Stimulated activated CD4-positive, alpha-beta T cell treated with anti-CD3 and anti-CD28 coated beads, TNF-alpha, amount 100 ng/mL, for 24 hours (primary cell): ENCODE results near the gene RAB39A.
"Not testable (repeated sequence)": the region's sequence is repeated elsewhere in the genome, so short reads cannot be mapped to it uniquely, and the experiment has no call there.

Experiments
- DNase-seq, 3 experiments: peaks; one replicate each; pipeline ENCODE4 v3.0.0-alpha.2; 2020; ENCODE audit warnings: low read depth in 3 of 3

The RAB39A gene, protein sequence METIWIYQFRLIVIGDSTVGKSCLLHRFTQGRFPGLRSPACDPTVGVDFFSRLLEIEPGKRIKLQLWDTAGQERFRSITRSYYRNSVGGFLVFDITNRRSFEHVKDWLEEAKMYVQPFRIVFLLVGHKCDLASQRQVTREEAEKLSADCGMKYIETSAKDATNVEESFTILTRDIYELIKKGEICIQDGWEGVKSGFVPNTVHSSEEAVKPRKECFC

DNA sequence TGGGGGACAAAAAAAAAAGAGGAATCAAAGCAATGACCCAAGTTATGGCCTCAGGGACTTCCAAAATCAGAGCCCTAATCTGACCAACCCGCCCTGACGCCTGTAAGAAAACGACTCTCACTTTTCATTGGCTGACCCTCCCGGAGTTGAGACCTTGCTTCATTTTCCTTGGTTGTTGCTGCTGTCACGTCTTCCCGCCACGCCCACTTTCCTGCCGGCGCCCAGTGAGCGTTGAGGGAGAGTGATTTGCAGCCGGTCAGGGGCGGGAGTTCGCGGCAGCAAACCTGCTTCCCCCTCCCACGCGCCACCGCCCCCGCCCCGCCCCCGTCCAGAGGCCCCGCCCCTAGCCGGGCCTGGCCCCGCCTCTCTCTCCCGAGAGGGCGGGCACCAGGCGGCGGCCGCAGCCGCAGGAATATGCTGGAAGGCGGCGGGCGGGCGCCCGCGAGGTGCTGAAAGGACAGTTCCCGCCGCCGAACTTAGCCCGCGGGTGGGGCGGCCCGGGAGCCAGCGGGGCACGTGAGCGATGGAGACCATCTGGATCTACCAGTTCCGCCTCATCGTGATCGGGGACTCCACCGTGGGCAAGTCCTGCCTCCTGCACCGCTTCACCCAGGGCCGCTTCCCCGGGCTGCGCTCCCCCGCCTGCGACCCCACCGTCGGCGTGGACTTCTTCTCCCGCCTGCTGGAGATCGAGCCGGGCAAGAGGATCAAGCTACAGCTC lies at the start of gene RAB39A:
Gene RAB39A, plus strand, starts transcription at position 403 of the 721 bp plus-strand sequence. Its CDS starts 121 bp downstream, at position 524.
- peak; percentile 28 to 71 (median 36) for DNase-seq

DNA sequence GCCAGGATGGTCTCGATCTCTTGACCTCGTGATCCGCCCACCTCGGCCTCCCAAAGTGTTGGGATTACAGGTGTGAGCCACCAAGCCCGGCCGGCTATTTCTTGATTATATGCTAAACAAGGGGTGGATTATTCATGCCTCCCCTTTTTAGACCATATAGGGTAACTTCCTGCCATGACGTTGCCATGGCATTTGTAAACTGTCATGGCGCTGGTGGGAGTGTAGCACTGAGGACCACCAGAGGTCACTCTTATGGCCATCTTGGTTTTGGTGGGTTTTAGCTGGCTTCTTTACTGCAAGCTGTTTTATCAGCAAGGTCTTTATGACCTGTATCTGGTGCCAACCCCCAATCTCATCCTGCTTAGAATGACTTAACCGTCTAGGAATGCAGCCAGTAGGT lies 46.8 kb upstream of the RAB39A start:
- not testable (repeated sequence) for DNase-seq

DNA sequence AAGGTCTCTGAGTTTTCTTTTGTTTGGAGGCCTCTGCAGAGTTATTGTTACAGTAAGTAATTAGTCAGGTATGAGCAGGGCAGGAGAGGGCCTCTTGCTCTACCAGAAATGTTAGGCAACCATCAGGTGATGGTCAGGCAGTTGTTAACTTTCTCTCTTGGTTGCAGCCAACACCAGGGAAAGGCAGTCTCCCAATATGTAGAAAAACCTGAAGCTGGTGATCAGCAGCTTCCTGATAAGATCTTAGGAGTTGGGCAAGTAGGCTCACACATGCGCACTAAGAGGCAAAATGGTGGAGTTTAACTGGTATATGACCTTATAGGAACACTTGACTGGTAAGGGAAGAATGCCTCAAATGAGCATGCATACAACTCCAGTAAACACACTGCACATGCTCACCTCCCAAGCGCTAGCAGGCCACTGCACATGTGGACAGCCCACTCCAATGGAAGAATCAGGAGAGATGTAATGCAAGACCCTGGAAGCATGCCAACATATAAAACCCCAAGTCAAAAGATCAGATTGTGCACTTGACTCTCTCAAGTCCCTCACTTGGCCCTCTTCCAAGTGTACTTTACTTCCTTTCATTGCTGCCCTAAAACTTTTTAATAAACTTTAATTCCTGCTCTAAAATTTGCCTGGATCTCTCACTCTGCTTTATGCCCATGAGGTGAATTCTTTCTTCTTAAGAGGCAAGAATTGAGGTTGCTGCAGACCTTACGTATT lies 46.0 kb upstream of the RAB39A start:
- DNase-seq: no peak

DNA sequence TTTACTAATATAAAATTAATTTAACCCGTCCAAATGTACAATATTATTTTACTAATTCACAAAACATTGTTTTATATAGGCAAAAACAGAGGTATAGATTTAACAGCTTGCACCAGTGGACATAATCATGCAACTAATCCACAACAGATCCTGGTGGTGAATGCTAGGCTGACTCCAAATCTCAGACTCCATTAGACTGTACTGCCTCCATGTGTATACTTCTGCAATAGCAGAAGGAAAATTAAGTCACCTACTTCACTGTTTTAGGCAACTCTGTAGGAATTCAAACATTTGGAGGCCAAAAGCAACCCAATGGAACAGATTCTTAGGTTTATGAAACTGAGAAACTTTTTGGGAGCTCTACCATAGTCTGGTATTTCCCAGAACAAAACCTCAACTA lies 30.0 kb upstream of the RAB39A start:
- DNase-seq: no peak

DNA sequence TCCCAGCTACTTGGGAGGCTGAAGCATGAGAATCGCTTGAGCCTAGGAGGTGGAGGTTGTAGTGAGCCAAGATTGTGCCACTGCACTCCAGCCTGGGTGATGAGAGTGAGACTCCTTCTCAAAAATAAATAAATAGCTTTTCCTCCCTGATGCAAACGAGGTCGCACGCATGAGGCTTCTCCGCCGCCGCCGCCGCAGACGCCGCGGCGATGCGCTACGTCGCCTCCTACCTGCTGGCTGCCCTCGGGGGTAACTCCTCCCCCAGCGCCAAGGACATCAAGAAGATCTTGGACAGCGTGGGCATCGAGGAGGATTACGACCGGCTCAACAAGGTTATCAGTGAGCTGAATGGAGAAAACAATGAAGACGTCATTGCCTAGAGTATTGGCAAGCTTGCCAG lies 20.0 kb upstream of the RAB39A start:
- DNase-seq: no peak

DNA sequence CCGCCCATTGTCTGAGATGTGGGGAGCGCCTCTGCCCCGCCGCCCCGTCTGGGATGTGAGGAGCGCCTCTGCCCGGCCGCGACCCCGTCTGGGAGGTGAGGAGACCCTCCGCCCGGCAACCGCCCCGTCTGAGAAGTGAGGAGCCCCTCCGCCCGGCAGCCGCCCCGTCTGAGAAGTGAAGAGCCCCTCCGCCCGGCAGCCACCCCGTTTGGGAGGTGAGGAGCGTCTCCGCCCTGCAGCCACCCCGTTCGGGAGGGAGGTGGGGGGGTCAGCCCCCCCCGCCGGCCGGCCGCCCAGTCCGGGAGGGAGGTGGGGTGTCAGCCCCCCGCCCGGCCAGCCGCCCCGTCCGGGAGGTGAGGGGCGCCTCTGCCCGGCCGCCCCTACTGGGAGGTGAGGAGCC lies 15.8 kb upstream of the RAB39A start:
- DNase-seq: not testable (repeated sequence)

DNA sequence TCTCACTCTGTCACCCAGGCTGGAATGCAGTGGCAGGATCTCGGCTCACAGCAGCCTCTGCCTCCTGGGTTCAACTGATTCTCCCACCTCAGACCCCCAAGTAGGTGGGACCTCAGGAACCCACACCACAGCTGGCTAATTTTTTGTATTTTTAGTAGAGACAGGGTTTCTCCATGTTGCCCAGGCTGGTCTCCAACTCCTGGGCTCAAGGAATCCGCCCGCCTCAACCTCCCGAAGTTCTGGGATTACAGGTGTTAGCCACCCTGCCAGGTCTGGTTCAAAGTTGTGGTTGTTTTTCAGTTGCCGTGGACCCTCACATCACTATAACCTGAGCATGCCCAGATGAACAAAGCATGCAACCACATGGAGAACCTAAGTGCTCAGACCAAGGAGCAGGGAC lies 13.0 kb upstream of the RAB39A start:
- DNase-seq: no peak

DNA sequence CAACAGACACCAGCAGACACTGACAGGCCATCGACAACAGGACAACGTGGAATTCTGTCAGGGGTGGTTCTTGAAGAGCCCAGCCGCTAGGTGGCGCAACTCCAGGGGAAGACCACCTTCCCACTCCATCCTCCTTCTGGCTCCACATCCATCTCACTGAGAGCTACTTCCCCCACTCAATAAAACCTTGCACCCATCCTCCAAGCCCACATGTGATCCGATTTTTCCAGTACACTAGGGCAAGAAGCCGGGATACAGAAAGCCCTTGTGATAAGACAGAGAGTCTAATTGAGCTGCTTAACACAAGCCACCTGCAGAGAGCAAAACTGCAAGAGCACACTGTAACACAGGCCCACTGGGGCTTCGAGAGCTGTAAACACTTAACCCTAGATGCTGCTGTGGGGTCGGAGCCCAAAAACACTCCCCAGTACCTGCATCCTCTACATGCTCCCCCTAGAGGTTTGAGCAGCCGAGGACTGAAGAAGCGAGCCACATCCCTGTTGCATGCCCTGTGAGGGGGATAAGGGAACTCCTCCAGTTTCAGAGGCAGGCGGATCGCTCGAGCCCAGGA lies 11.5 kb upstream of the RAB39A start:
- DNase-seq: peak in 1 of 3 experiments; percentile 22

DNA sequence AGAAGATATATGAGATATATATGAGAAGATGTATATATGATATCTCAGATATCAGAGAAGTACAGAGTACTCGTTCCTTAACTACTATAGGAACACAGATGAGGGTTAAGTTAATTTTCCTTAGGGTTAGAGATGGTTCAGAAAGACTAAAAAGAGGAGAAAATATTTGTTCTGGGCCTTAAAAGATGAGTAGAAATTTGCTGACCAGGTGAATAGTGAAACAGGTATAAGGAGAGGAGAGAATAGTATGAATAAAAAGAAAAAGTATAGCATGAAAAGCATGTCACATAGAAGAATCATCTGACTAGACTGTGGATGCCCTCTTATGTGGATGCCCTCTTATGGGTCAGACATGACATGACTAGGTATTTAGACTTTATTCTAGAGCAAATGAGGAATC lies 6.3 kb upstream of the RAB39A start:
- DNase-seq: no peak

DNA sequence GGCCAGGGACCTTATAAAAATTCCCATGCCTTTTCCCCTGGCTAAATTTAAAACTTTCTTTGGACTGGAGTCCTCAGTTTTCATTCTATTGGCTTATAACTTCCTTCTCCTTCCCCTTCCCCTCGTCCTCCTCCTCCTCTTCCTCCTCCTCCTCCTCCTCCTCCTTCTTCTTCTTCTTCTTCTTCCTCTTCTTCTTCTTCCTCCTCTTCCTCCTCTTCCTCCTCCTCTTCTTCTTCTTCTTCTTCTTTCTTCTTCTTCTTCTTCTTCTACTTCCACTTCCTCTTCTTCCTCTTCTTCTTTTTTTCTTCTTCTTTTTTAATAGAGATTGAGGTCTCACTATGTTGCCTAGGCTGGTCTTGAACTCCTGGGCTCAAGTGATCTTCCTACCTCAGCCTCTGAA lies 4.7 kb upstream of the RAB39A start:
- DNase-seq: not testable (repeated sequence)

DNA sequence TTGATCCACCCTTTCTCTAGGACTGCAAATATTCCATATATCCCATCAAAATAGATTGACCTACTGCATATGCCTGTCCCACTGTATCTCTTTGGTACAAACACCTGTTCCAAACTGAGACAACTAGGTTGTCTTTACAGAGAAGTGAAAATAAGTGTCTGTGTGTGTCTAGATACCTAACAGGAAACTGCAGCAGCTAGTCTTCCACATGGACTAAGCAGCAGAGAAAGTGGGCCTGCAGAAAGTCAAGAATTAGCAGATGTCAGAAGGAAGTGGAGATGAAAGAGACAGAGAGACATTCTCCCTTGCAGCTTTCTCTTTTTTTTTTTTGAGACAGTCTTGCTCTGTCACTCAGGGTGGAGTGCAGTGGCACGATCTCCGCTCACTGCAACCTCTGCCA lies 3.9 kb upstream of the RAB39A start:
- no peak for DNase-seq

DNA sequence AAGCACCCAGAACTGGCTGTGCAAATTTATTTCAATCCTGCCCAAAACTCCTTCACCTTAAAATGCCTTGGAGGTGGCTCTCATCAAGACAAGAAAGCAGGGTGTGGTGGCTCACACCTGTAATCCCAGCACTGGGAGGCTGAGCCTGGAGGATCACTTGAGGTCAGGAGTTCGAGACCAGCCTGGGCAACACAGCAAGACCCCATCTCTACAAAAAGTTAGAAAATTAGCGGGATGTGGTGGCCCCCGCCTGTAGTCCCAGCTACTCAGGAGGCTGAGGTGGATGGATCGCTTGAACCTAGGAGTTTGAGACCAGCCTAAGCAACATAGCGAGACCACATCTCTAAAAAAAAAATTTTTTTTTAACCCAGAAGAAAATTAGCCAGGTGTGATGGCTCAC lies 689 bp upstream of the RAB39A start:
- DNase-seq: no peak

DNA sequence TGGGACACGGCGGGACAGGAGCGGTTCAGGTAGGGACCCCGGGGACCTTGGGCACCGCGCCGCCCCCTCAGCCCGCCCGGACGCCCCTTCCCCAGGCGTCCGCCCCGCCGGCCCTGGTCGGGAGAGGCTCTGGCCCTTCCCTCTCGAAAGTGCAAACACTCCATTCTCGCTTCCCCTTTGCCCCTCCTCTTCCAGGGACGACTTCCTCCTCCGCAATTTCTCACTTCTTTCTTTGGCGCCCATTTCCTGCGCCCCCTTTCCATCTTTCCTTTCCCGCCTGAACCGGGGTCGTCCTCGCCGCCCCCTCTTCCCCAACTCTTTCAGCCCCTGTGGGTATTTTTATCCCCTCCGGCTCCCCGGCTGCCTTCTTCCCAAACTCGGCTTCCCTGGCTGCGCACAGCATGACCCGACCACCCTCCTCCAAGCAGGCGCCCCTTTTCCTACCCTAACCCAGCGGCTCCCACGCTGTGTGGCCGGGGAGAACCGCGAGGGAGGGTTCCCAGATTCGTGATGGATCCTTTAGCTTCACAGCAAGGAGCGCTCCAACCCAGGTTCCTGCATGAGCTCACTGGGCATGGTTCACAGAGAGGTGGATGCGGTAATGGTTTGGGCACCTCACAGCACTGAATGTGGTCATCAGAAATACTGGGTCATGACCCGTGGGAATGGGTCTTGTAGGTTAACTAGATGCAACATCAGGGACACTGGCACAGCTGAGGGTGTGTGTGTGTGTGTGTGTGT lies 689 bp downstream of the RAB39A start:
- DNase-seq: no peak

DNA sequence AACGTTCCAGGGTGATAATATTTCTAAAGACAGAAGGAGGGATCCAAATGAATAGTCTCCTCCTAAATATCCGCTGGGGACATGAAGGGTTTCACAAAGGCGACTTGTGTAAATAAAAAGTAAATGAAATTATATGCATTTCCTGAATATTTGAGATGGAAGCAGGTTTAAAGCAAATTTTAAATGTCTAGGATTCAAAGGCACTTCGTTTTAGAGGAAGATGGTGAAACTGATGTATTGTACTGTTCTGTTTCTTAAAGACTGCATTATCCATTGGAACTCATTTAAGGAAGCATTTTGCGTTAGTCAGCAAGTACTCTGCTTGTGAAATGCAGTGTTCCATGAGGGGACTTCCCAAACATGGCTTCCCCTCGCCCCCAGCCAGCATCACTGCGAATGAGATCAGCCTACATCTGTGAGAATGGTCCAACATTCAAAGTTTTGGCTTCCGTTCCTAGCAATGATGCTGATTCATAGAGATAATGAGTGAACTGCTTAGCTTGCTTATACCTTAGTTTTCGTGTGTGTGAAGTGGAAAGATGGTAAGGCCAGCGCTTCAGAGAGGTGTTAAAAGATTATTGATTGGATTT lies 1.5 kb downstream of the RAB39A start:
- DNase-seq: no peak

DNA sequence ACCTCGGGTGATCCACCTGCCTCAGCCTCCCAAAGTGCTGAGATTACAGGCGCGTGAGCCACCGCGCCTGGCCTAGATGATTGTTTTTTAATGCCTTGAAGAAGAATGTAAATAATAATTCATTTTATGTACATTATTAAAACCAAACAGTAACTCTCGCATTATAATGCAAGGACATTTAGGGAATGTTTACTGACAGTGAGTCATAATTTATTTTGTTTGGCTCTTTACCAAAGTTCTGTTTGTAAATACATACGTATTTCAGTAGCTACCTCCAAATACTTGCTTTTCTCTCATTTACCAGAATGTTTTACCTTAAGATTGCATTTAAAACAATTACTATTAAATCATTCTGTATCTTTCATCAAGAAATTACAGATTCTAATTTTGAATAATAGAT lies 3.0 kb downstream of the RAB39A start:
- no peak for DNase-seq

DNA sequence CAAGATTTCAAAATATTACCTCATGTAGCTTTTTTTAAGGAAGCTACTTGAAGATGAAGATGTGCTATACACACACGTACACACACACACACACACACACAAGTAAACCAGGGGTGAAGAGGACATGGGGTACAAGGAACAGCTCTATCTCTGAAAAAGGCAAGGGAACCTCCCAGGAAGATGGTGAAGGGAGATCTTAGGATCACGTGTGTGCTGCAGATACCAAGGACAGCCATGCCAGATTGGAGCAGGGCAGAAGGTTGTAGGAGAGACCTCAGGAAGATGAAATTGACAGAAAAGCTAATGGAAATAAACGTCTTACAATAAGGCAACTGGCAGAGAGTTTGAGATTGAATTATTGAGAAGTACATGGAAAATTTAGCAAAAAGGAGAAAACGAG lies 19.7 kb downstream of the RAB39A start:
- DNase-seq: no peak

DNA sequence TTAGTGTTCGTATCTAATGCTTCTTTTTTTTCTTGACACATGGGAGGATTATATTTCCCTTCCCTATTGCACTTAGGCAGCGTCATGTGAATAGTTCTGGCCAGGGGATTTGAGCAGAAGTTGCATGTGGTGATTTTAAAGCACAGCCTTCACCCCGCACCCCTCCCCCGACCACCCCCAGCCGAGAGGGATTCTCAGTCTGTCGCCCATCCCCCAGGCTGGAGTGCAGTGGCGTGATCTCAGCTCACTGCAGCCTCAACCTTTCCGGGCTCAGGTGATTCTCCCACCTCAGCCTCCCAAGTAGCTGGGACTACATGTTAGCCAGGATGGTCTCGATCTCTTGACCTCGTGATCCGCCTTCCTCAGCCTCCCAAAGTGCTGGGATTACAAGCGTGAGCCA lies 20.1 kb downstream of the RAB39A start:
- not testable (repeated sequence) for DNase-seq

DNA sequence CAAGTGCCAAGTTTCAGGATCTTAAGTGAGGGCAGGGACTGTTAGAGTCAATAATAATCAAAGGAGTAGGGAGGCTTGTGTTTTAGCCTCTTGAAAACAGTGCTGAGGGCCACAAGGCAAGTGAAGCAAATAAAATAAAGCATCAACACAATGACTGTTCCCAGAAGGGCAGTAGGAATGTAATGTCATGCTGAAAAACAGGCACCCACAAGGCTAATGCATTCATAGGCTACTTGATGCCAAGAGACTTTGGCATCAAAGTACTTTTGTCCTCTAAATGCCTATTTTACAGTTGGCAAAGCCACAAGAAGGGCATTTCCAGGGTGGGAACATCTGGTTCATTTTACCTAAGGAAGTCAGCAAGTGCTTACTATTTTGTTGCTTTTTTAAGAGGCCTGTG lies 22.9 kb downstream of the RAB39A start:
- DNase-seq: no peak

DNA sequence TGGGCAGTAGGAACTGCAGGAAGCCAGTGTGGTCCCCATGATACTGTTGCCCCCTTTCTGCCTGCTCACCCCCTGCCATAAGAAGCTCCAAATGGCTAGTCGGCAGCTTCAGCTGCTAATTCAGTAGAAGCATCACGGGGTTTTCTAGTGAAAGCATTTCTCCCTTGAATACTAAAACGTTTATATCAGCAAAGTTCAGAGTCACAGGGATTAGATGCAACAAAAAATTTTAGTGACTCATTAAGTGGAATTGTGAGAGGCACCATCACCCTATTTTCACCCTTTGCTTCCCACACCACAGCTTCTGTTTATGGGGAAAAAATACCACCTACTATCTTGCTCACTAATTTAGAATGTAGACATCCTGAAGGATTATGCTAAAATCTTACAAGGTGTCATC lies 25.2 kb downstream of the RAB39A start:
- DNase-seq: no peak

DNA sequence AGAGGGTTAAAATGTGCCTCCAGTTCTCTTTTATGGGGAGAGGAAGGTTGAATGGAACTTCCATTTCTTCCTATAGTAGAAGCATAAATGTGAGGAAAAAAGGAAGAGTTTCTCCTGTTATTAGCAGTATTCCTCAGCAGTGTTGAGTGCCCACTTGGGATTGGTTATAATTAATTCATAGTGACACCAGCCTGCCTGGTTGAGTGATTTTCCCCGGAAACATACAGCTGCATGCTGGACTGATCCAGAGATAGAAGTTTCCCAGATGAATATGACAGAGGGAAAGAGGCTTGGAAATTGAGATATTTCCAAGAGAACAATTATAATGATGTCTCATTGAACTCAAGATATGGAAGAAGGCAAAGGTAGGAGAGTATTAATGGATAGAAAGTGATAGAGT lies 28.3 kb downstream of the RAB39A start:
- DNase-seq: no peak

DNA sequence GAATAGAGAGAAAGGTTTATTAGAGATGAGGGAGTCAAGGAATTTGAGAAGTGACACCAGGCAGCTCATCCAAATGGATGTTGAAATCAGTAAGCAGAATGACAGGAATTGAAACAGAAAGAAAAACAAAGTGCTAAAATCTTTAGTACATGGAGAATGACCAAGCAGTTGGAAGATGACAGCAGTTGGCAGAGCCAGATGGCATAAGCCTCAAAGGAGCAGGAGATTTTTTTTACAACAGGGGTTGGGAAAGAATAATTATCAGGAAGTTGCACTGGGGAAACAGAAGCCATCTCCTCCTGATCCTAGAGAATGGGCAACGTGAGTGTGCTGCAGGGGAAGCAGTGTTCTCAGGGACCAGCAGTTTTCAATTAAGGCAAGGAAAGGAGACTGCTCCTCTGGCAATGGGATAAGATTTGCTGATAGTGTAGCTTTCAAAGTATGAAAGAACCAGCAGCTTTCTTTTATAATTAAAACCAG lies 28.9 kb downstream of the RAB39A start:
- no peak for DNase-seq
